Heart left ventricle (tissue), 16 donors: ENCODE data around the gene SH3PXD2A. TPM values are rescaled to one million over a fixed set of nuclear protein-coding genes. Genes with fewer than 3 reads are reported as not detected.

Experiments
- ATAC-seq, 4 donors: fragments of 200-7000 bp; cut with Tn5 transposase; one replicate each; pipeline ENCODE4 v1.9.1; 2020 to 2022; ENCODE audit warnings: moderate library complexity in 4 of 4, mild to moderate bottlenecking in 3 of 4, moderate number of reproducible peaks in 1 of 4
- DNase-seq, 5 donors: peaks; one replicate each; pipeline ENCODE4 v3.0.0-alpha.2; 2020
- H3K27ac ChIP-seq, 12 donors: fragments of 200-600 bp; sonication (generic) in 4 of 12; one replicate each; pipeline versions ENCODE4 v1.5.0 to v1.8.0; 2016 to 2022; ENCODE audit warnings: mild to moderate bottlenecking in 2 of 12
- H3K27me3 ChIP-seq, 9 donors: fragments of 200-600 bp; sonication (generic) in 2 of 9; one replicate each; pipeline versions ENCODE4 v1.5.1 to v1.8.0; 2016 to 2022; ENCODE audit warnings: mild to moderate bottlenecking in 3 of 9
- H3K36me3 ChIP-seq, 9 donors: fragments of 200-600 bp; sonication (generic) in 2 of 9; one replicate each; pipeline versions ENCODE4 v1.5.0 to v1.8.0; 2018 to 2022; ENCODE audit warnings: mild to moderate bottlenecking in 2 of 9
- H3K4me1 ChIP-seq, 12 donors: fragments of 200-600 bp; sonication (generic) in 4 of 12; one replicate each; pipeline versions ENCODE4 v1.5.0 to v1.8.0; 2016 to 2022; ENCODE audit warnings: mild to moderate bottlenecking in 3 of 12
- H3K4me3 ChIP-seq, 12 donors: fragments of 200-600 bp; sonication (generic) in 4 of 12; one replicate each; pipeline versions ENCODE4 v1.5.0 to v1.8.0; 2017 to 2022; ENCODE audit warnings: mild to moderate bottlenecking in 9 of 12, moderate library complexity in 4 of 12
- H3K9me3 ChIP-seq, 12 donors: fragments of 200-600 bp; sonication (generic) in 4 of 12; one replicate each; pipeline versions ENCODE4 v1.5.0 to v1.8.0; 2016 to 2022; ENCODE audit warnings: mild to moderate bottlenecking in 1 of 12
- POLR2A ChIP-seq, 2 donors: fragments of 450-650 bp; IDR thresholded peaks; one replicate each; pipeline ENCODE4 v1.6.1; 2017; ENCODE audit warnings: antibody characterized with exemption in 2 of 2, mild to moderate bottlenecking in 2 of 2, moderate library complexity in 2 of 2
- WGBS, 4 donors: extraction: QIAGEN DNeasy Blood & Tissue Kit in 2 of 4; methylation state at CpG; one replicate each; pipeline versions ENCODE4 v1.1.5 to v1.1.7; 2013 to 2018; 5-methylcytosine and 5-hydroxymethylcytosine counted together
- intact Hi-C, 10 donors: fragments of 100-400 bp; cut with DNase I; formaldehyde crosslinking; loops; one replicate each; pipeline versions ENCODE4 v1.11.1 to v1.14.2; 2022
- polyA plus RNA-seq, 2 donors: library from polyadenylated mRNA; stranded (reverse); fragments of 200-250 nt; gene quantifications; one replicate each; pipeline ENCODE4 v1.2.3, GENCODE V29; 2013
- total RNA-seq, 9 donors: library from RNA; depleted of rRNA in 2 of 9; stranded (reverse); fragments of >200 nt in 2 of 9; fragmentation: NEBNext Ultra II Directional in 3 of 9; extraction: Animal tissue kit (Norgen Biotek cat#: 25700) in 3 of 9; gene quantifications; one replicate each; pipeline versions ENCODE4 v1.1.0 to v1.2.4, GENCODE V29; 2016 to 2023
- TF ChIP-seq, protein P1 (sequence below), 12 donors: fragments of 200-600 bp; sonication (generic) in 4 of 12; IDR thresholded peaks; one replicate each; pipeline versions ENCODE4 v1.5.0 to v1.8.0; 2018 to 2022; ENCODE audit warnings: antibody characterized with exemption in 12 of 12, mild to moderate bottlenecking in 5 of 12
- donor health status: ischemic (EF 13 %, LVEDD 7.1; RV severe dilation, severe dysfunction).
- donor health status: healthy with polysubstance abuse.
- donor health status: DM: no; HTN: yes; CAD: no.
- donor health status: DM: no; HTN: no; CAD: no.
- donor health status: ischemic (EF 25% LVEDD 6.9; RV normal size, moderate dysfunction).
- donor health status: ischemic (EF 25% LVEDD 5.7; RV mildly dilated, moderate dysfunction).
- donor health status: healthy.
- donor health status: DM: yes; HTN: yes; CAD: no.
- donor health status: ischemic (EF 35%, LVEDD 5.7; RV mildly dilated, moderate dysfunction).
- donor health status: nonischemic (EF 11% LVEDD 7.7; RV severe dilation, severe dysfunction).
- donor health status: DM: yes; HTN: yes; CAD: no.
- donor health status: PGD.
- donor health status: ischemic (EF 29% LVEDD 5.4; RV normal size, mild dysfunction).
- donor health status: nonischemic (EF 23%, LVEDD 6.1; RV moderate dilation, normal function).

SH3PXD2A gene
- total and polyA plus RNA-seq, 11 donors = 11.8 to 43.4 (median 31.1) TPM

DNA sequence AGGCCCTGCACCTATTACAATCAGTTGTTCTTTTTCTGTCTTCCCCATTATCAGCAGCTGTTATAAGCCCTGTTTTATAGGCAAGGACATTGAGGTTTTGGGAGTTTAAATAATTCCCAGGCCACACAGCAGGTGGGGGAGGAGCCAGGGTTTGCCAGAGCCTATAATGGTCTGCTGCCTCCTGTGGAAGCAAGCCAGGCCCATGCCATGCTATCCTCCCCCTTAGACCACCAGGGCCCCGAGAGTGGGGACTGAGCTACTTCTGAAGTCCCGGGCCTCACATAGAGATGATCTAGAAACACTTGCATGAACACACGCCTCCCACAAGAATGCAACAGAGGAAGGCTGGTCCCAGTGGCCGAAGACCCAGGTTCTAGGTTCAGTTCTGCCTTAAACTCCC, 141.7 kb downstream of the SH3PXD2A start:
- Histone ChIP-seq H3K36me3 (peaks cover 0 to 3% (median 0%) of the 10 kb centered on the region in 9 donors), H3K27me3 (no peaks in the 10 kb centered on the region), H3K4me1 (peaks cover 0 to 16% (median 0%) of the 10 kb centered on the region in 12 donors), H3K27ac (no peak overlapping the region), H3K4me3 (no peak overlapping the region), H3K9me3 (no peaks in the 10 kb centered on the region)
- intact Hi-C loops = loop anchor here (1.0 to 10.0 kb wide), 11 partner anchors 59 to 501 kb away; no protein-coding TSS in a partner anchor
- DNase-seq (peak in 1 of 5 donors; percentile 40), ATAC-seq (no peak)
- whole genome bisulfite sequencing, 4 donors = 92 to 100% (median 95%) methylated on average over 4 of the region's 4 CpGs
- TF ChIP-seq, protein P1, sequence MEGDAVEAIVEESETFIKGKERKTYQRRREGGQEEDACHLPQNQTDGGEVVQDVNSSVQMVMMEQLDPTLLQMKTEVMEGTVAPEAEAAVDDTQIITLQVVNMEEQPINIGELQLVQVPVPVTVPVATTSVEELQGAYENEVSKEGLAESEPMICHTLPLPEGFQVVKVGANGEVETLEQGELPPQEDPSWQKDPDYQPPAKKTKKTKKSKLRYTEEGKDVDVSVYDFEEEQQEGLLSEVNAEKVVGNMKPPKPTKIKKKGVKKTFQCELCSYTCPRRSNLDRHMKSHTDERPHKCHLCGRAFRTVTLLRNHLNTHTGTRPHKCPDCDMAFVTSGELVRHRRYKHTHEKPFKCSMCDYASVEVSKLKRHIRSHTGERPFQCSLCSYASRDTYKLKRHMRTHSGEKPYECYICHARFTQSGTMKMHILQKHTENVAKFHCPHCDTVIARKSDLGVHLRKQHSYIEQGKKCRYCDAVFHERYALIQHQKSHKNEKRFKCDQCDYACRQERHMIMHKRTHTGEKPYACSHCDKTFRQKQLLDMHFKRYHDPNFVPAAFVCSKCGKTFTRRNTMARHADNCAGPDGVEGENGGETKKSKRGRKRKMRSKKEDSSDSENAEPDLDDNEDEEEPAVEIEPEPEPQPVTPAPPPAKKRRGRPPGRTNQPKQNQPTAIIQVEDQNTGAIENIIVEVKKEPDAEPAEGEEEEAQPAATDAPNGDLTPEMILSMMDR (IDR thresholded peaks at IDR 0.05) = no peak
- TF ChIP-seq POLR2A (IDR thresholded peaks at IDR 0.05) = no peak

DNA sequence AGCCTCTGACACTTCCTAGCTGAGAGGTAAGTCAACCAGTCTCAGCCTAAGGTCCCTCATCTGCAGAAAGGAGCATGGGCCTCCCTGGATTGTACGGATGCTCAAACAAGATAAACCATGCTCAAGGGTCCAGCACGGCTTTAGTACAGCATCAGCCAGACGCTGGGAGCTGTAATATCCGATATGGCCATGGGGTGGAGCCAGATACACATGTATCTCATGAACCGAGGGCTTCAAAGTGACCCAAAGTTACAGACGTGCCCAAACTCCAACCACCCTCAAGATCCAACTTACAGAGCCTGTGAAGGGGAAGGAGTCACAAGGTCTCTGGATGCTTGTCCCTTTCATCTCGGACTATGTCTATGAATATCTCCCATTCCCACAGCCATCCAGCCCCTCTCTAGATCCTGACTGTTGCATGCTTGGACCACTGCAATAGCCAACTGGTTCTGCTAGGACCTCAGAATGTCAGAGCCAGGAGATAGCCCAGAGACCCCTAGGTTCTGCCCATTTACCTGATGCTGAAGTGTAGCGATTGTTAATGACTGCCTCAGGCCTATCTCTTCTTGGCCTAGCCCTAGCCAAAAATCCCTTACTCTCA, 142.4 kb downstream of the SH3PXD2A start:
- TF ChIP-seq, protein P1 (IDR thresholded peaks at IDR 0.05) = peak; percentile 78 to 93 (median 89)
- no peak for TF ChIP-seq POLR2A (IDR thresholded peaks at IDR 0.05)
- intact Hi-C loops = loop anchor here in 8 of 10 donors (1.0 to 10.0 kb wide), 10 partner anchors 59 to 502 kb away; no protein-coding TSS in a partner anchor
- Histone ChIP-seq H3K9me3 (no peaks in the 10 kb centered on the region), H3K4me3 (no peak overlapping the region), H3K36me3 (peaks cover 0 to 3% (median 0%) of the 10 kb centered on the region in 9 donors), H3K4me1 (peaks cover 0 to 23% (median 0%) of the 10 kb centered on the region in 12 donors), H3K27me3 (no peaks in the 10 kb centered on the region), H3K27ac (no peak overlapping the region)
- DNase-seq (peak; percentile 74 to 80 (median 75)), ATAC-seq (peak; percentile 63 to 80 (median 79))
- WGBS, 4 donors = 13 to 16% (median 14%) methylated on average over 8 of the region's 8 CpGs

DNA sequence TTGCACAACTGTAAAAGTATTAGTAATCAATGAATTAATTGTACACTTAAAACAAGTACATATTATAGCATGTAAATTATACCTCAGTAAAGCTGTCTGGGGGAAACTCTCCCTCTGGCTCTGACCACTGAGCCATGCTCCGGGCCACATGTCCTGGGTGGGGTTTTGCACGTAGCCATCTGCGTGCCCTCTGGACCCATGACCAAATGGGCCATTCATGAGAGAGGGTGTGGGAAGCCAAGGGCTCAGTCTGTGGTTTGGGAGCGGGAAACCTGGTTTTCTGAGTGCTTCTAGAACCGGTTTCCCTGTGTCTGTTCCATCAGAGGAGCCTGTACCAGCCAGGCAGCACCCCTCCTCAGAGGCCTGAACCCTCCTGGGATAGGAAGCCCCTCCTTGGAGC, 143.2 kb downstream of the SH3PXD2A start:
- Histone ChIP-seq H3K4me3 (no peak overlapping the region), H3K27ac (no peak overlapping the region), H3K27me3 (no peaks in the 10 kb centered on the region), H3K9me3 (no peaks in the 10 kb centered on the region), H3K4me1 (peaks cover 0 to 29% (median 0%) of the 10 kb centered on the region in 12 donors), H3K36me3 (peaks cover 0 to 3% (median 0%) of the 10 kb centered on the region in 9 donors)
- TF ChIP-seq POLR2A (IDR thresholded peaks at IDR 0.05) = no peak
- TF ChIP-seq, protein P1 (IDR thresholded peaks at IDR 0.05) = no peak
- ATAC-seq = no peak
- WGBS, 4 donors = 74 to 84% (median 82%) methylated on average over 4 to 5 of the region's 5 CpGs
- intact Hi-C loops = loop anchor here in 7 of 10 donors (2.0 to 10.0 kb wide), 7 partner anchors 60 to 503 kb away; no protein-coding TSS in a partner anchor
- peak in 1 of 5 donors; percentile 36 for DNase-seq

DNA sequence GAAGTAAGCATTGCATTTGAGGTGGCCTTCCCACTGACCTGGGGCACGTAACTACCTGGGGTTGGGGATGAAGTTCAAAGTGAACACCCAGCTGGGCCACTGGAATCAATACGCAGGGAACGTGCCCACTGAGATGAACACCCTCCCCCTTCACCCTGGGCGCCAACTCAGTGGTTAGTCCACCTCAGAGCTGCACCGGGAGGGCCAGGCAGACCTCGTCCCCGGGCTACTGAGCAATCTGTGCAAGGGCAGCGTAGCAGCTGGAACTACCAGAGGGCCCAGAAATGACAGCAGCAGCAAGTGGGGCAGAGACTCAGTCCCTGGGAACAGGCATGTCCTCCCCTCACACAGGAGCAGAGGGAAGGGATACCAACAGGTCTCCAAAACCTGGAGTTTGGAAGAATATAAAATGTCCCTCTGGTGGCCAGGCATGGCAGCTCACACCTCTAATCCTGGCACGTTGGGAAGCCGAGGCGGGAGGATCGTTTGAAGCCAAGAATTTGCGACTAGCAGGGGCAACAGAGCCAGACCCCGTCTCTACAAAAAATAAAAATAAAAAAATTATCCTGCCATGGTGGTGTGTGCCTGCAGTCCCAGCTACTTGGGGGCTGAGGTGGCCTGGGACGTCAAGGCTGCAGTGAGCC, 143.9 kb downstream of the SH3PXD2A start:
- H3K9me3 ChIP-seq = no peaks in the 10 kb centered on the region
- no peaks in the 10 kb centered on the region for H3K36me3 ChIP-seq
- no peaks in the 10 kb centered on the region for H3K27me3 ChIP-seq
- H3K27ac ChIP-seq = no peak overlapping the region
- peaks cover 0 to 24% (median 0%) of the 10 kb centered on the region in 12 donors for H3K4me1 ChIP-seq
- H3K4me3 ChIP-seq = no peak overlapping the region
- ATAC-seq (no peak), DNase-seq (peak in 1 of 5 donors; percentile 40)
- intact Hi-C loops = loop anchor here in 6 of 10 donors (5.0 to 10.0 kb wide), 5 partner anchors 61 to 503 kb away; no protein-coding TSS in a partner anchor
- 89 to 93% (median 91%) methylated on average over 15 of the region's 15 CpGs for WGBS, 4 donors
- TF ChIP-seq, protein P1 (IDR thresholded peaks at IDR 0.05) = no peak
- no peak for TF ChIP-seq POLR2A (IDR thresholded peaks at IDR 0.05)
